ENCODE measurements around the gene MRPL55. TPM values are rescaled to one million over a fixed set of nuclear protein-coding genes. Genes with fewer than 3 reads are reported as not detected.
A peak's percentile ranks its signal among the peaks of the same experiment; 100 is the strongest.

MRPL55 gene
- total and polyA plus RNA-seq, 2 of the 13 experiments (the other 11 are each of a cell fraction or from before 2014, with no cell fraction given) = 58.6 to 92.9 TPM

GRCh38 chr1:228141226-228142044 is 32.3 kb upstream of the MRPL55 start (continued):
- TF ChIP-seq, protein P1, sequence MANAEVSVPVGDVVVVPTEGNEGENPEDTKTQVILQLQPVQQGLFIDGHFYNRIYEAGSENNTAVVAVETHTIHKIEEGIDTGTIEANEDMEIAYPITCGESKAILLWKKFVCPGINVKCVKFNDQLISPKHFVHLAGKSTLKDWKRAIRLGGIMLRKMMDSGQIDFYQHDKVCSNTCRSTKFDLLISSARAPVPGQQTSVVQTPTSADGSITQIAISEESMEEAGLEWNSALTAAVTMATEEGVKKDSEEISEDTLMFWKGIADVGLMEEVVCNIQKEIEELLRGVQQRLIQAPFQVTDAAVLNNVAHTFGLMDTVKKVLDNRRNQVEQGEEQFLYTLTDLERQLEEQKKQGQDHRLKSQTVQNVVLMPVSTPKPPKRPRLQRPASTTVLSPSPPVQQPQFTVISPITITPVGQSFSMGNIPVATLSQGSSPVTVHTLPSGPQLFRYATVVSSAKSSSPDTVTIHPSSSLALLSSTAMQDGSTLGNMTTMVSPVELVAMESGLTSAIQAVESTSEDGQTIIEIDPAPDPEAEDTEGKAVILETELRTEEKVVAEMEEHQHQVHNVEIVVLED (CRISPR knock-in tag; IDR thresholded peaks at IDR 0.05; ENCODE audit: borderline replicate concordance) = peak; percentile 23; the same call in 1 of the 2 replicates
- TF ChIP-seq ZNF136 (CRISPR knock-in tag; IDR thresholded peaks at IDR 0.05; ENCODE audit: low read depth) = 0 out of 2 replicates have a peak, but pooled peaks have one; percentile 51
- 0 out of 2 replicates have a peak, but pooled peaks have one; percentile 50 for TF ChIP-seq EED (CRISPR knock-in tag; IDR thresholded peaks at IDR 0.05)
- 0 out of 2 replicates have a peak, but pooled peaks have one; percentile 47 for TF ChIP-seq ZNF790 (CRISPR knock-in tag; IDR thresholded peaks at IDR 0.05; ENCODE audit: borderline replicate concordance)
- no peak for TF ChIP-seq ZNF430 (CRISPR knock-in tag; IDR thresholded peaks at IDR 0.05)
- no peak for TF ChIP-seq IRF1 (CRISPR knock-in tag; IDR thresholded peaks at IDR 0.05; ENCODE audit: low read depth)
- TF ChIP-seq, protein P2, sequence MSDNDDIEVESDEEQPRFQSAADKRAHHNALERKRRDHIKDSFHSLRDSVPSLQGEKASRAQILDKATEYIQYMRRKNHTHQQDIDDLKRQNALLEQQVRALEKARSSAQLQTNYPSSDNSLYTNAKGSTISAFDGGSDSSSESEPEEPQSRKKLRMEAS (IDR thresholded peaks at IDR 0.05) = peak; percentile 54; the same call in 1 of the 2 replicates
- TF ChIP-seq NCOR1 (IDR thresholded peaks at IDR 0.05; ENCODE audit: borderline replicate concordance, low read length) = no peak
- 0 out of 2 replicates have a peak, but pooled peaks have one; percentile 58 for TF ChIP-seq CSRNP1 (CRISPR knock-in tag; IDR thresholded peaks at IDR 0.05)
- TF ChIP-seq ETV5 (CRISPR knock-in tag; IDR thresholded peaks at IDR 0.05; ENCODE audit: borderline replicate concordance) = no peak
- peak; percentile 16 for TF ChIP-seq ZNF407 (CRISPR knock-in tag; IDR thresholded peaks at IDR 0.05; ENCODE audit: not compliant biosample characterization)
- TF ChIP-seq NFKB2 (CRISPR knock-in tag; IDR thresholded peaks at IDR 0.05; ENCODE audit: borderline replicate concordance) = peak; percentile 54; the same call in 1 of the 2 replicates
- TF ChIP-seq ZSCAN21 (CRISPR knock-in tag; IDR thresholded peaks at IDR 0.05; ENCODE audit: borderline replicate concordance) = 0 out of 2 replicates have a peak, but pooled peaks have one; percentile 11

Measured in HepG2 (cell line).